A673 (cell line): Measurements from ENCODE around the gene ZFP69B. TPM values are rescaled to one million over a fixed set of nuclear protein-coding genes. Genes with fewer than 3 reads are reported as not detected.

ENCODE experiments used
- BruUV-seq: library from RNA; stranded (reverse); fragments of 400-500 nt; replicated peaks from 2 replicates; lab custom pipeline; 2021; lab: Mats Ljungman, UMichigan
- CTCF ChIA-PET: fragments of 300-600 bp; sonication (Branson Sonifier 250); formaldehyde crosslinking; loops from one replicate; lab custom pipeline; 2022; ENCODE audit warnings: antibody characterized with exemption; lab: Charles Lee
- POLR2A ChIA-PET: fragments of 300-600 bp; sonication (Branson Sonifier 250); formaldehyde crosslinking; loops from one replicate; lab custom pipeline; 2022; ENCODE audit warnings: antibody characterized with exemption; ENCODE audit not compliant: low non-redundant PET; lab: Charles Lee
- DNase-seq: peaks from one replicate; pipeline ENCODE4 v3.0.0-alpha.2; 2015; ENCODE audit warnings: low spot score
- H3K27ac ChIP-seq: fragments of 200-600 bp; sonication (generic); 2 replicates; pipeline ENCODE4 v1.5.1; 2016; ENCODE audit warnings: mixed run types, low read depth, mild to moderate bottlenecking, mixed read lengths, antibody characterized with exemption, low read length; ENCODE audit not compliant: poor library complexity, severe bottlenecking
- H3K27me3 ChIP-seq: fragments of 200-600 bp; sonication (generic); replicated peaks from 2 replicates; pipeline ENCODE4 v1.6.1; 2017; ENCODE audit warnings: mixed run types, low read depth, mild to moderate bottlenecking, mixed read lengths, antibody characterized with exemption, low read length; ENCODE audit not compliant: insufficient read depth, poor library complexity
- H3K36me3 ChIP-seq: fragments of 200-600 bp; sonication (generic); 2 replicates; pipeline ENCODE4 v1.6.1; 2016; ENCODE audit warnings: mixed run types, mild to moderate bottlenecking, mixed read lengths, antibody characterized with exemption, low read length; ENCODE audit not compliant: insufficient read depth, poor library complexity, severe bottlenecking
- H3K4me1 ChIP-seq: fragments of 200-600 bp; sonication (generic); 2 replicates; pipeline ENCODE4 v1.6.1; 2017; ENCODE audit warnings: mixed run types, mild to moderate bottlenecking, mixed read lengths, antibody characterized with exemption, low read length; ENCODE audit not compliant: insufficient read depth, poor library complexity, severe bottlenecking
- H3K4me3 ChIP-seq: fragments of 200-600 bp; sonication (generic); 2 replicates; pipeline ENCODE4 v1.5.1; 2016; ENCODE audit warnings: low read depth, mixed run types, mild to moderate bottlenecking, mixed read lengths, low read length; ENCODE audit not compliant: poor library complexity, severe bottlenecking
- H3K9me3 ChIP-seq: fragments of 200-600 bp; sonication (generic); 2 replicates; pipeline ENCODE4 v1.6.1; 2016; ENCODE audit warnings: mixed run types, low read depth, mild to moderate bottlenecking, mixed read lengths, antibody characterized with exemption, low read length; ENCODE audit not compliant: poor library complexity, severe bottlenecking
- EZH2 ChIP-seq: fragments of 200-600 bp; sonication (generic); IDR thresholded peaks from 2 replicates; pipeline ENCODE4 v1.6.1; 2017; ENCODE audit warnings: borderline replicate concordance, low read depth, mild to moderate bottlenecking, mixed read lengths, antibody characterized with exemption, low read length; ENCODE audit not compliant: poor library complexity, severe bottlenecking
- intact Hi-C: fragments of 100-400 bp; cut with micrococcal nuclease; formaldehyde crosslinking; loops from one replicate; pipeline ENCODE4 v1.10.0; 2022; ENCODE audit not compliant: unreplicated experiment
- total RNA-seq: library from RNA; stranded (reverse); gene quantifications from 2 replicates; pipeline ENCODE4 v1.2.3, GENCODE V29; 2021
- TF ChIP-seq, protein P1 (sequence below): fragments of 300-800, 200-600 bp; sonication (generic); conservative IDR thresholded peaks from 2 replicates; pipeline ENCODE4 v1.5.1; 2017; ENCODE audit warnings: low read depth, mild to moderate bottlenecking, antibody characterized with exemption, low read length, moderate library complexity, mixed read lengths

The ZFP69B gene
- total RNA-seq, 1 experiment from 2014 or later, result 18.5 TPM

GRCh38 chr1:40413527-40414252, 36.6 kb upstream of the ZFP69B start:
- DNase-seq, result no peak
- Histone ChIP-seq H3K9me3 (no peaks in the 10 kb centered on the region), H3K4me3 (no peak overlapping the region), H3K27ac (no peak overlapping the region), H3K4me1 (no peaks in the 10 kb centered on the region), H3K36me3 (peaks cover 62% of the 10 kb centered on the region), H3K27me3 (no peaks in the 10 kb centered on the region)
- intact Hi-C loops, result no loop called here
- BruUV-seq, result no TSS peak
- POLR2A ChIA-PET, result no interaction called here
- CTCF ChIA-PET, result no interaction called here
- TF ChIP-seq, protein P1, sequence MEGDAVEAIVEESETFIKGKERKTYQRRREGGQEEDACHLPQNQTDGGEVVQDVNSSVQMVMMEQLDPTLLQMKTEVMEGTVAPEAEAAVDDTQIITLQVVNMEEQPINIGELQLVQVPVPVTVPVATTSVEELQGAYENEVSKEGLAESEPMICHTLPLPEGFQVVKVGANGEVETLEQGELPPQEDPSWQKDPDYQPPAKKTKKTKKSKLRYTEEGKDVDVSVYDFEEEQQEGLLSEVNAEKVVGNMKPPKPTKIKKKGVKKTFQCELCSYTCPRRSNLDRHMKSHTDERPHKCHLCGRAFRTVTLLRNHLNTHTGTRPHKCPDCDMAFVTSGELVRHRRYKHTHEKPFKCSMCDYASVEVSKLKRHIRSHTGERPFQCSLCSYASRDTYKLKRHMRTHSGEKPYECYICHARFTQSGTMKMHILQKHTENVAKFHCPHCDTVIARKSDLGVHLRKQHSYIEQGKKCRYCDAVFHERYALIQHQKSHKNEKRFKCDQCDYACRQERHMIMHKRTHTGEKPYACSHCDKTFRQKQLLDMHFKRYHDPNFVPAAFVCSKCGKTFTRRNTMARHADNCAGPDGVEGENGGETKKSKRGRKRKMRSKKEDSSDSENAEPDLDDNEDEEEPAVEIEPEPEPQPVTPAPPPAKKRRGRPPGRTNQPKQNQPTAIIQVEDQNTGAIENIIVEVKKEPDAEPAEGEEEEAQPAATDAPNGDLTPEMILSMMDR, result no peak
- no peak for TF ChIP-seq EZH2

DNA sequence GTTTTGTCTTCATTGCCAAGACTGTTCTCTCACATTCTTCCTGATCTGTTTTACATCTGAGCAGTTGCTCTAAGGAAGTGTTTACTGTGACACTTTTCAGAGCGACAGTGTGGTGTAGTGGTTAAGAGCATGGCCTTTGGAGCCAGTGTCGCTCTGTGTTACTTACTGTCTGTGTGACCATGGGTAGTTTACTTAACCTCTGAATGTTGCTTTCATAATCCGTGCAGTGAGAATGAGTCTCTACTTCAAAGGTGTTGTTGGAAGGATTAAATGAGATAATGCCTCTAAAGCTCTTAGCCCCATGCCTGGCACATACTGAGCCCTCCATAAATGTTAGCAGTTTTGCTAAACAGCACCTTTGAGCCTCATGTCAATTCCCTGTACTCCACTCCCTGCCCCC, 35.9 kb upstream of the ZFP69B start:
- CTCF ChIA-PET, result no interaction called here
- no peaks in the 10 kb centered on the region for H3K4me1 ChIP-seq
- H3K9me3 ChIP-seq, result no peaks in the 10 kb centered on the region
- intact Hi-C loops, result no loop called here
- POLR2A ChIA-PET, result no interaction called here
- DNase-seq, result no peak
- no peak for TF ChIP-seq EZH2
- TF ChIP-seq, protein P1, result no peak
- H3K36me3 ChIP-seq, result peaks cover 59% of the 10 kb centered on the region
- no peak overlapping the region for H3K27ac ChIP-seq
- H3K4me3 ChIP-seq, result no peak overlapping the region
- H3K27me3 ChIP-seq, result no peaks in the 10 kb centered on the region
- no TSS peak for BruUV-seq

DNA sequence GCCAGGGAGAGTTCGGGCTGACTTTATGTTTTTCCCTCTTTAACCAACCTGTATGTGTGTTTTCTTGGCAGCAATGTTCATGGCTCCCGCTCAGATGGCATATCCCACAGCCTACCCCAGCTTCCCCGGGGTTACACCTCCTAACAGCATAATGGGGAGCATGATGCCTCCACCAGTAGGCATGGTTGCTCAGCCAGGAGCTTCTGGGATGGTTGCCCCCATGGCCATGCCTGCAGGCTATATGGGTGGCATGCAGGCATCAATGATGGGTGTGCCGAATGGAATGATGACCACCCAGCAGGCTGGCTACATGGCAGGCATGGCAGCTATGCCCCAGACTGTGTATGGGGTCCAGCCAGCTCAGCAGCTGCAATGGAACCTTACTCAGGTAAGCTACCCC, 33.6 kb upstream of the ZFP69B start:
- no peaks in the 10 kb centered on the region for H3K27me3 ChIP-seq
- TF ChIP-seq EZH2, result no peak
- TF ChIP-seq, protein P1, result no peak
- ChIA-PET POLR2A (interaction anchor here (0.7 kb wide), 1 partner anchor 538 kb away, joined by 13 read pairs; no protein-coding TSS in a partner anchor), CTCF (no interaction called here)
- intact Hi-C loops, result no loop called here
- H3K4me3 ChIP-seq, result no peak overlapping the region
- no peaks in the 10 kb centered on the region for H3K9me3 ChIP-seq
- no TSS peak for BruUV-seq
- no peak for DNase-seq
- H3K36me3 ChIP-seq, result peaks cover 52% of the 10 kb centered on the region
- H3K27ac ChIP-seq, result no peak overlapping the region
- no peaks in the 10 kb centered on the region for H3K4me1 ChIP-seq
